ENCODE data around the gene ACTRT2.

Gene ACTRT2

GRCh38 chr1:3003039-3003940, 18.0 kb upstream of the ACTRT2 start:
- no peak for DNase-seq

DNA sequence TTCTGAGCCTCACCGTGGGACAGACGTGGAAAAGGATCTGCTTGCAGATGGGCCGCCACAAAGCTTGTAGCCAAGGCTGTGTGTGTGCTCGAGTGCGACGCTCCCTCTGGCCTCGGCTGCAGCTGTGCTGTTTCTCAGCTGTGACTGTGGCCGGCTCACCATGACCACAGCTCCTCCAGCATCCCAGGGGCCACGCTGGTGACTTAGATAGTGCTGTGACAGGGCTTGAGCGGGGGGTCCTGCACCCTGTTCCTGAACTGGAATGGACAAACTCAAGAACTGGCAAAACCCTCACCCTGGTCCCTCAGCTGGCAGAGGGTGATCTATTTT, 17.4 kb upstream of the ACTRT2 start:
- DNase-seq = no peak

- no peak for DNase-seq
Measured at GRCh38 chr1:3004285-3005205, 16.7 kb upstream of the ACTRT2 start.

- no peak for DNase-seq
Measured at GRCh38 chr1:3005771-3006170, 15.5 kb upstream of the ACTRT2 start.

DNA sequence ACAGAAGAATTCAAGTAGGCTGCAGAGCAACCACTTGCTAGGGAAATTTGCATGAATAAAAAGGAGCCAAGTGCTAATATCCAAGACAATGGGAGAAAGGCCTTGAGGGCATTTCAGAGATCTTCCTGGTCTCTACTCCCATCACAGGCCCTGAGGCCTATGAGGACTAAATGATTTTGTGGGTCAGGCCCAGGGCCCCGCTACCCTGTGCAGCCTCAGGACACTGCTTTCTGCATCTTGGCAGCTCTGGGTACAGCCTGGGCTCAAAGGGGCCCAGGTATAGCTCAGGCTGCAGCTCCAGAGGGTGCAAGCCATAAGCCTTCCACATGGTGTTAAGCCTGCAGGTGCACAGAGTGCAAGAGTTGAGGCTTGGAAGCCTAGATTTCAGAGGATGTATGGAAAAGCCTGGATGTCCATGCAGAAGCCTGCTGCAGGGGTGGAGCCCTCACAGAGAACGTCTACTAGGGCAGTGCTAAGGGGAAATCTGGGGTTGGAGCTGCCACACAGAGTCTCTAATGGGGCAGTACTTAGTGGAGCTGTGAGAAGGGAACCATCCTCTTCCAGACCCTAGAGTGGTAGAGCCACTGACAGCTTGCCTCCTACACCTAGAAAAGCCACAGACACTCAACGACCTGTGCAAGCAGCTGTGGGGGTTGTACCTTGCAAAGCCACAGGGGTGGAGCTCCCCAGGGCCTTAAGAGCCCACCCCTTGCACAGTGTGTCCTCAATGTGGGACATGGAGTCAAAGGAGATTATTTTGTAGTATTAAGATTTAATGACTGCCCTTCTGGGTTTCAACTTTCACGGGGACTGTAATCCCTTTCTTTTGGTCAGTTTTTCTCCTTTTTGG, 13.7 kb upstream of the ACTRT2 start:
- no peak for DNase-seq

- no peak for DNase-seq
Measured at GRCh38 chr1:3009021-3009420, 12.2 kb upstream of the ACTRT2 start.

GRCh38 chr1:3009556-3009955, 11.7 kb upstream of the ACTRT2 start:
- DNase-seq = no peak

- no peak for DNase-seq
Measured at GRCh38 chr1:3011127-3011526, 10.1 kb upstream of the ACTRT2 start.

DNA sequence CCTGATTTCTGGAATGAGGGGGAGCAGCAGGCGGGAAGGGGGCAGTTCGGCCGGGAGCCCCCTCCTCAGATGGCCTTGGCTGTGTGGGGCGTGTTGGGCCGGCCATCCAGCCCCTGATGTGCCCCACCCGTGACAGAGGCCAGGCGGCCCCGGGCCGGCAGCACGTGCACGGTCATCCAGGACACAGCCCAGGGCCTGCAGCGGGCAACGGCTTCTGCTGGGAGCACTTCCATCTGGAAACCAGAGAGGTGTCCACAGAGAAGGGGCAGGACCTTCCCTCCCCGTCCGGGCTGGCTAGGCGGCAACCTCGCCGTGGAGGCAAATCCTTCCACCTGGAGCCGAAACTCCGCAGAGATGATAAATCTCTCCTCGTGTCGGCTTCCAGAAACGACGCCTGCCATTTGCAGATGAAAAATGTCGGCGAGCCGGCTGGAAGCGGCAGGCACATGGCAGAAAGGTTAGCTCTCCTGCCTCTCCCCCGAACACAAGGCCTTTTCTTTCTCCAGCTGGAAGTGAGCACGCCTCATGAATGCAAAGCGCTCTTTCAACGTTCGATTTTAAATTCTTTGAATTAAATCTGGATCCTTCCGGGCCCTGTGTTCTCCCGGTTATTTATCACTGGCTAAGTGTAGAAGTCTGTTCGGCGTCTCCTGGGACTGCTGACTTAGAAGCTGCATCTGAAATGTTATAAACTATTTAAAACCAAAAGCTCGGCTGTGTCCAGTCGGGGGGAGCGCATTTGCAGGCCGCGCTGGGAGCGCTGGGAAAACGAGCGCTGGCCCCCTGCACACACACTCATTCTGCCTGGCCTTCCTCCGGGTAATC, 9.4 kb upstream of the ACTRT2 start:
- no peak for DNase-seq

- DNase-seq = peak; percentile 27
Measured at GRCh38 chr1:3012456-3013291, 8.6 kb upstream of the ACTRT2 start.

DNA sequence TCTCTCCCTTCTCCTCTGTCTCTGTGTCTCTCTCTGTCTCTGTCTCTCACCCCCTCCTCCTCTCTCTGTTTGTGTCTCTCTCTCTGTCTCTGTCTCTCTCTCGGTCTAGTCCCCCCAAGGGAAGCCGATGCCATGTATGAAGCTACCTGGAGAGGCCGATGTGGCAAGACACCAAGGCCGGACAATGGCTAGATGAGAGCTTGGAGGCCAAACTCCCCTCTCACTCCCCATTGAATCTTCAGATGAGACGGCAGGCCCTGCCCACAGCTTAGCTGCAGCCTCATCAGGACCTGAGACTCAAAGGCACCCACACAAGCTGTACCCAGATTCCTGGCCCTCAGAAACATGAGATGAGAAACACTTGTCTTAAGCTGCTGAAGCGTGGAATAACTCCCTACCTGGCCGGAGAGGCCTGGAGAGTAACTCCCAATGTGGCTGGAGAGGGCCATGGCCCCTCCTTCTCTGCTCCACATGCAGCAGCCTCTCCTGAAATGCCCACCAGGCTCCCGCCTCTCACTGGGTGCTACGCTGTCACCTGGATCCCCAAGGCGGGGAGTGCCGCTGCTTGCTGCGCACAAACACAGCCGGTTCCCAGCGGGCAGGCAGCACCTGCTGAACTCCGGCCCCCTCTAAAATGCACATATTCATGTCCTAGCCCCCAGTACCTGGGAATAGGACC, 7.8 kb upstream of the ACTRT2 start:
- no peak for DNase-seq

GRCh38 chr1:3014050-3014440, 7.2 kb upstream of the ACTRT2 start:
- no peak for DNase-seq

DNA sequence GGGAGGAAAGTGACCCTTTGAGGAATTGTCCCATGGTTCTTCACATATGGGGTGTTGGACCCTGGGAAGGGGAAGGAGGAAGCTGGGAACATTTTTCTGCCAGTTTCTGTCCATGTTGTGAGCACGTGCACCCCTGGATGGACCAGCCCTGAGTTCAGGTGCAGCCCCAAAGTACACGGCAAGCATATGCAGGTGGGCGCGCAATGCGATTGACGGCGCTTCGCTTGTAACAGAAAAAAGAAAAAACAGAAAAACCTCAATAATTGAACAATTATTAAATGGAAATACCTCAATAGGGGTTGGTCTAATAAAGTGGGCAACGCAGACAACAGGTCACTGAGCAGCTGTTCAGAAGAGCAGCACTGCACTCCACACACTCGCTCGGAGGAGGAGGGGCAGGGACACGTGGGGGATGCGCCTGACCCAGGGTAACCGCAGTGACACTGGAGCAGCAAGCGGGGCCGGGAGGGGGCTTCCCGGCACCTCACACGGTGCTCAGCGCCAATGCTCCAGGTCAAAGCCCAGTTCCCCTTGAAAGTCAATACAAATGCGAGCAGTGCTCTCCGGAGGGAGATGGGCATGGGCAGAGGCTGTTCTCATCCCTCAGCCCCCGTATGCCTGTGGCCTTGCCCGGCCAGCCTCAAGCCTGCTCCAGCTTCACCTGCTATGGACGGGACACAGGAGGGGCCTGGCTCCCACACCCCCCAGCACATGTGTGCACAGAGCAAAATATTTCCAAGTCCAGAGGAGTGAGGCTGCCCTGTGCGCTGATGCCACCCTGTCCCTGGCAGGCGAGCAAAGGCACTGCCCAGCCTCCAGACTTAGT, 6.6 kb upstream of the ACTRT2 start:
- no peak for DNase-seq

GRCh38 chr1:3015269-3015635, 6.0 kb upstream of the ACTRT2 start:
- no peak for DNase-seq

DNA sequence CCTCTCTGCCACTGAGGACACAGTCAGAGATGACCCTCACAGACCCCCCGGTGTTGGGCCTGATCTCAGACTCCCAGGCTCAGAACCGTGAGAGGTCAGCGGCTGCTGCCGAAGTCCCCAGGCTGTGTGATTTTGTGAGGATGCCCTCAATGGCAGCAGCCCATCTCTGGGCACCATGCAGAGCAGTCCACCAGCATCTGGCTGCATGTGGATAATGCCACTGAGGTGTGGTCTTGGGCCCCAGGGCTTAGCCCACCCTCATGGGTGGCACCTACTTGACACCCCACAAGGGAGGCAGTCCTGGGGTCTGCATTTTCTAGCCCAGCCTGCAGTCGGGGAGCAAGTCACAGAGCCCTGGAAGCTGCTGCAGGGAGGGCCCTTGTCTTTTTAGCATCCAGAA, 5.5 kb upstream of the ACTRT2 start:
- no peak for DNase-seq

DNA sequence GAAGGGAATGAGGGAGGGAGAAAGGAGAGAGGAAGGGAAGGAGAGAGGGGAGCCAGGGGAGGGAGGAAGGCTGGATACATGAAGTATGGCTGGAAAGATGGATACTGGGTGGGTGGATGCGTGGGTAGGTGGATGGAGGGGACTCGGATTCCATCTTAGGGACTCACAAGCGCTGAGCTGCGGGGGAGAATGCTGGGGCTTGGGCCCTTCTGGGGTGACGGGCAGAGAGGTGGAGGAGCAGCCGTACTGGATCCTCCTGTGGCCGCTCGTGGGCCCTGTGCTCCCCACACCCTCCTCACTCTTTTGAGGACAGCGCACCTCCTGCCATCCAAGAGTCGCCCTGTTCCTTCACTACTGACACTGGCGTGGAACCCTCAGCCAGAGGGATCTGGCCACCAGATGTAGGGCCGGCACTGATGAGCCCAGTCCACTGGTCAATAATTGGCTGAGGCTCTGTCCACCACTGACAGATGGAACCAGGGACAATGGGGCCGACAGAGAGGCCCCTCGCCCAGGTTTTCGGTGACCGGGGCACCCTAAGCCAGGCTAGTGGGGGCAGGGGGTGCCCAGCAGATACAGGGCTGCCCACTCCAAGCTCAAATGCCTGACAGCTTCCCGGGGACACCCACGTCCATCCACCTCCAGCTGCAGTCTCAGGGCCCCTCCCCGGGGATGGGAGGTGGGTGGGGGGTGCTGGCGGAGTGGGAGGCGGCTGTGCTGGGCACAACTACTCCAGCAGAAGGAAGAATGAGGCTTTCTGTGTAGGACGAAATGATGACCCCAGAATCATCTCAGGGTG, 4.4 kb upstream of the ACTRT2 start:
- no peak for DNase-seq

DNA sequence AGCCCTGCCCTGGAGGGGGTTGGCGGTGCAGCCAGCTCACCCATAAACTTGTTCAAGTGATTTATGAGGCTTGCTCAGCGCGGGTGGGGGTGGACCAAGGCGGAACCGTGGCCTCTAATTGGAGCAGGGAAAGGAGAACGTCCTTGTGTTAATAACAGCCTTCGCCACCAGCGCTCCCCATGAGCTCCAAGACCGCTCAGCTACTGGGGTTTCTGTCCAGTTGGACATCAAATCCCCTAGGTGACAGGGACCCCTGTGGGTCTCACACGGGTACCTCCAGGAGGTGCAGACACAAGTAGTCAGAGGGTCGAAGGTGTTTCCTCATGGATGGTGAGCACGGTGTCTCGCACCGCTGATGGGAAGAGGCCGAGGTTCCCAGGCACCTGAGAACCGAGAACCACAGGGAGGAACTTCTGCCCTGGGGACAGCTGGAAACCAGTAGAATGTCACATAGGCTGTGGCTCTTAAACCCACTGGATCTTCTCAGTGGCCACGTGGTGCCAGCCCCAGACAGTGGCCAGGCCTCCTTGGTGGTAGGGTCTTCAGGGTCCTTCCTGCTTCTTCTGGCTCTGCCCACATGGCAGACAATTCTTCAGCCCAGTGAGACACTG, 3.7 kb upstream of the ACTRT2 start:
- DNase-seq = no peak

GRCh38 chr1:3018051-3018471, 3.2 kb upstream of the ACTRT2 start:
- no peak for DNase-seq

All from CD4-positive, alpha-beta T cell treated with Interleukin-21 for 1 hour (primary cell).